Keratinocyte (primary cell): ENCODE results near the gene POU2AF2.

ENCODE experiments used
- CTCF ChIP-seq, 3 experiments: IDR thresholded peaks in 1 of 3; conservative IDR thresholded peaks in 1 of 3; optimal IDR thresholded peaks in 1 of 3; 2 replicates in 2 of 3; 3 replicates in 1 of 3; pipeline versions ENCODE3 to v1.5.1; 2011; ENCODE audit warnings: low read length in 3 of 3, mild to moderate bottlenecking in 3 of 3, moderate library complexity in 2 of 3, control low read depth in 1 of 3, inconsistent platforms in 1 of 3; ENCODE audit not compliant: insufficient read depth in 2 of 3; ENCODE audit errors: extremely low read depth in 1 of 3
- EZH2 ChIP-seq: IDR thresholded peaks from one replicate; pipeline ENCODE4 v1.6.1; 2012; ENCODE audit warnings: inconsistent platforms, mild to moderate bottlenecking, low read length, moderate library complexity

GRCh38 chr11:111320728-111321568 is 75.4 kb downstream of the POU2AF2 start:
- no peak for TF ChIP-seq CTCF (optimal IDR thresholded peaks at IDR 0.05 in 1 of 3, IDR thresholded peaks at IDR 0.05 in 1 of 3, conservative IDR thresholded peaks at IDR 0.05 in 1 of 3; ENCODE audit: extremely low read depth in 1 of 3, insufficient read depth in 2 of 3, low read length in 3 of 3)
- no peak for TF ChIP-seq EZH2
